H1 (cell line): ENCODE measurements around the gene SLC4A11. TPM values are rescaled to one million over a fixed set of nuclear protein-coding genes. Genes with fewer than 3 reads are reported as not detected.

Experiments
- CTCF ChIA-PET: fragments of 300-600 bp; sonication (Branson Sonifier 250); formaldehyde crosslinking; loops from one replicate; lab custom pipeline; 2021; ENCODE audit not compliant: partially characterized antibody; lab: Charles Lee
- POLR2A ChIA-PET: fragments of 300-600 bp; sonication (Branson Sonifier 250); formaldehyde crosslinking; loops from one replicate; lab custom pipeline; 2021; ENCODE audit warnings: inconsistent platforms; ENCODE audit not compliant: partially characterized antibody; lab: Charles Lee
- DNase-seq, 2 experiments: peaks; one replicate each; pipeline versions ENCODE4 v3.0.0 to v3.0.0-alpha.2; 2010 to 2022; ENCODE audit warnings: low spot score in 2 of 2, low read depth in 1 of 2, mixed read lengths in 1 of 2
- FAIRE-seq: peaks from 2 replicates; lab custom pipeline; 2011; peaks lifted over from hg19 to GRCh38; lab: Jason Lieb, UNC
- H2AFZ ChIP-seq: 2 replicates; pipeline ENCODE4 v1.8.1; 2012; ENCODE audit warnings: low read length, inconsistent platforms
- H2AK5ac ChIP-seq: 2 replicates; pipeline ENCODE4 v1.6.1; 2013; ENCODE audit warnings: low read depth, low read length
- H2BK120ac ChIP-seq: replicated peaks from 2 replicates; pipeline ENCODE3; 2013; ENCODE audit warnings: low read depth, low read length, inconsistent platforms
- H2BK12ac ChIP-seq: 2 replicates; pipeline ENCODE4 v1.6.1; 2013; ENCODE audit warnings: low read depth, low read length
- H2BK15ac ChIP-seq: 2 replicates; pipeline ENCODE4 v1.6.1; 2013; ENCODE audit warnings: low read length
- H2BK20ac ChIP-seq: 2 replicates; pipeline ENCODE4 v1.6.1; 2013; ENCODE audit warnings: low read length
- H2BK5ac ChIP-seq: 2 replicates; pipeline ENCODE4 v1.6.1; 2013; ENCODE audit warnings: low read depth, low read length
- H3K14ac ChIP-seq: 2 replicates; pipeline ENCODE4 v1.6.1; 2013; ENCODE audit warnings: inconsistent platforms; ENCODE audit not compliant: insufficient read length
- H3K18ac ChIP-seq: 2 replicates; pipeline ENCODE4 v1.6.1; 2013; ENCODE audit warnings: low read length; ENCODE audit errors: extremely low read depth
- H3K23ac ChIP-seq: 2 replicates; pipeline ENCODE4 v1.6.1; 2013; ENCODE audit warnings: inconsistent platforms; ENCODE audit not compliant: insufficient read length
- H3K23me2 ChIP-seq: 2 replicates; pipeline ENCODE4 v1.6.1; 2013; ENCODE audit warnings: low read depth, low read length
- H3K27ac ChIP-seq: 2 replicates; pipeline ENCODE4 v1.6.1; 2011; ENCODE audit warnings: low read depth, low read length, inconsistent platforms
- H3K27me3 ChIP-seq, 4 experiments: replicated peaks in 1 of 4; 1 replicate in 1 of 4; 2 replicates in 3 of 4; pipeline versions ENCODE4 v1.6.1 to v1.8.1; 2011 to 2013; ENCODE audit warnings: low read length in 3 of 4, mild to moderate bottlenecking in 3 of 4, inconsistent platforms in 2 of 4, mixed read lengths in 2 of 4, moderate library complexity in 1 of 4; ENCODE audit not compliant: control insufficient read depth in 3 of 4, insufficient read depth in 3 of 4; ENCODE audit errors: extremely low read depth in 1 of 4
- H3K36me3 ChIP-seq, 4 experiments: 2 replicates each; pipeline versions ENCODE4 v1.6.1 to v1.8.1; 2011 to 2013; ENCODE audit warnings: mild to moderate bottlenecking in 4 of 4, low read length in 3 of 4, moderate library complexity in 2 of 4, control low read depth in 1 of 4, inconsistent platforms in 1 of 4; ENCODE audit not compliant: insufficient read depth in 4 of 4, control insufficient read depth in 2 of 4
- H3K4ac ChIP-seq: replicated peaks from 2 replicates; pipeline ENCODE3; 2013; ENCODE audit warnings: low read length, low read depth, mixed read lengths, inconsistent platforms; ENCODE audit not compliant: insufficient read length
- H3K4me1 ChIP-seq, 4 experiments: replicated peaks in 1 of 4; 1 replicate in 1 of 4; 2 replicates in 3 of 4; pipeline versions ENCODE4 v1.6.1 to v1.8.1; 2011 to 2013; ENCODE audit warnings: low read length in 3 of 4, inconsistent platforms in 2 of 4, mixed read lengths in 1 of 4; ENCODE audit not compliant: insufficient read depth in 4 of 4, control insufficient read depth in 3 of 4
- H3K4me2 ChIP-seq, 2 experiments: 2 replicates each; pipeline versions ENCODE4 v1.6.1 to v1.8.1; 2011 to 2013; ENCODE audit warnings: low read depth in 2 of 2, low read length in 2 of 2, control low read depth in 1 of 2, inconsistent platforms in 1 of 2, mild to moderate bottlenecking in 1 of 2; ENCODE audit not compliant: insufficient read depth in 1 of 2
- H3K4me3 ChIP-seq, 4 experiments: fragments of 200-600, 300-600 bp in 1 of 4; sonication (generic), shearing (Covaris generic), sonication (Bioruptor Twin) in 1 of 4; 2 replicates each; pipeline versions ENCODE4 v1.5.1 to v1.8.1; 2011 to 2016; ENCODE audit warnings: low read length in 4 of 4, low read depth in 3 of 4, control low read depth in 2 of 4, inconsistent platforms in 2 of 4, mild to moderate bottlenecking in 2 of 4, mixed read lengths in 1 of 4, moderate library complexity in 1 of 4; ENCODE audit not compliant: insufficient read depth in 2 of 4; ENCODE audit errors: extremely low read depth in 1 of 4
- H3K56ac ChIP-seq: replicated peaks from 2 replicates; pipeline ENCODE3; 2013; ENCODE audit warnings: low read depth, mild to moderate bottlenecking, mixed read lengths, low read length, inconsistent platforms; ENCODE audit not compliant: insufficient read length
- H3K79me1 ChIP-seq: 2 replicates; pipeline ENCODE4 v1.6.1; 2013; ENCODE audit warnings: low read depth, low read length, control low read depth
- H3K79me2 ChIP-seq, 2 experiments: 2 replicates each; pipeline versions ENCODE4 v1.6.1 to v1.8.1; 2012 to 2013; ENCODE audit warnings: low read length in 2 of 2, mild to moderate bottlenecking in 2 of 2, inconsistent platforms in 1 of 2; ENCODE audit not compliant: insufficient read depth in 2 of 2, control insufficient read depth in 1 of 2
- H3K9ac ChIP-seq, 4 experiments: replicated peaks in 1 of 4; 1 replicate in 1 of 4; 2 replicates in 3 of 4; pipeline versions ENCODE4 v1.6.1 to v1.8.1; 2011 to 2013; ENCODE audit warnings: low read depth in 3 of 4, low read length in 3 of 4, control low read depth in 2 of 4, mild to moderate bottlenecking in 2 of 4, moderate library complexity in 2 of 4, inconsistent platforms in 1 of 4; ENCODE audit errors: extremely low read depth in 1 of 4
- H3K9me3 ChIP-seq, 2 experiments: 2 replicates each; pipeline versions ENCODE4 v1.6.1 to v1.8.1; 2012 to 2013; ENCODE audit warnings: mild to moderate bottlenecking in 2 of 2, moderate library complexity in 2 of 2, control low read depth in 1 of 2, inconsistent platforms in 1 of 2, low read depth in 1 of 2, low read length in 1 of 2, mixed read lengths in 1 of 2; ENCODE audit not compliant: insufficient read depth in 2 of 2
- H4K20me1 ChIP-seq, 2 experiments: replicated peaks in 1 of 2; 2 replicates each; pipeline versions ENCODE3 to v1.8.1; 2011 to 2013; ENCODE audit warnings: inconsistent platforms in 2 of 2, low read length in 2 of 2, mild to moderate bottlenecking in 1 of 2; ENCODE audit not compliant: insufficient read depth in 2 of 2, control insufficient read depth in 1 of 2
- H4K5ac ChIP-seq: 2 replicates; pipeline ENCODE4 v1.6.1; 2013; ENCODE audit warnings: low read length, low read depth, mixed read lengths, inconsistent platforms; ENCODE audit not compliant: insufficient read length
- H4K8ac ChIP-seq: 2 replicates; pipeline ENCODE4 v1.8.0; 2013; ENCODE audit warnings: mild to moderate bottlenecking, moderate library complexity, low read length, inconsistent platforms; ENCODE audit not compliant: insufficient read depth; ENCODE audit errors: extremely low read depth
- H4K91ac ChIP-seq: replicated peaks from 2 replicates; pipeline ENCODE3; 2013; ENCODE audit warnings: low read length, mixed read lengths, inconsistent platforms; ENCODE audit not compliant: insufficient read length
- KDM5A ChIP-seq: fragments of 200-600 bp; IDR thresholded peaks from 2 replicates; pipeline ENCODE4 v1.7.1; 2012; ENCODE audit warnings: mild to moderate bottlenecking, low read length, inconsistent platforms, mixed read lengths
- WGBS, 2 experiments: shearing (Covaris generic) in 1 of 2; methylation state at CpG; one replicate each; pipeline versions ENCODE4 v1.1.6 to v1.1.7; 2013 to 2015; ENCODE audit warnings: low lambda C conversion rate in 2 of 2, mixed read lengths in 2 of 2, inconsistent platforms in 1 of 2, low coverage in 1 of 2, missing lambda C conversion rate in 1 of 2; ENCODE audit not compliant: insufficient replicate concordance in 2 of 2, insufficient coverage in 1 of 2, insufficient read length in 1 of 2; ENCODE audit errors: extremely low coverage in 1 of 2, missing lambda C conversion rate in 1 of 2; 5-methylcytosine and 5-hydroxymethylcytosine counted together
- polyA plus RNA-seq, 7 experiments: library from polyadenylated mRNA; depleted of rRNA in 3 of 7; stranded (reverse) in 5 of 7; unstranded in 2 of 7; fragments of >200 nt in 5 of 7; fragments of 200-250 nt in 2 of 7; gene quantifications; 1 replicate in 5 of 7; 2 replicates in 1 of 7; 4 replicates in 1 of 7; pipeline versions ENCODE4 v1.2.1 to v1.2.3, GENCODE V29; 2011 to 2013; ENCODE audit warnings: missing spikeins in 2 of 7, mixed read lengths in 2 of 7
- total RNA-seq: library from RNA; stranded (reverse); fragmentation: NEBNext Ultra II Directional; extraction: Animal tissue kit (Norgen Biotek cat#: 25700); gene quantifications from 2 replicates; pipeline ENCODE4 v1.2.1, GENCODE V29; 2021

The SLC4A11 gene
- total and polyA plus RNA-seq, 2 of the 8 experiments (the other 6 are each of a cell fraction or from before 2014, with no cell fraction given): 11.9 to 32.3 TPM

DNA sequence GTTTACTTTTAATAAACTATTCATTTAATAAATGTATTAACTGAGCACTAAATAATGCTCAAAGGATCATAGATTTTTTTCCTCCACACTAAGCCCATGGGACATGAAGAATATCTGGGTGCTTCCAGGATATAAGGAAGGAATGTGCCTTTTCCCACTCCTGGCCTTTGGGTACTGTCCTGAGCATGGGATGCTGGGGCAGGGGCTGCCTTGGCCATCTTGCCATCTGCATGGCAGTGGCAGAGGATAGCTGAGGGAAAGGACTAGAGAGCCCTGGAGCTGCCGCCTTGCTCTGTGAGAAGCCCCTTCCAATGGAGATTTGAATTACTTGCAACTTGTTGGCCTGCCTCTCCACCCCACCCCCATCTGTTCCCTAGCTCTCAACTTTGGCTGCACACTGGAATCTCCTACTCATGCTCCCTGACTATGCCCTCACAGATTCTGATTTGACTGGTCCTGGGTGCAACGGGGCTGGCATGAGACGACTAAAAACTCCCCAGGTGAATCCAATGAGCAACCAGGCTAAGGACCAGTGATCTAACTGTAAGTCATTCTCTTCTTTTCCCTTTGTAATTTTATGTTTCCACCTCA is 50.1 kb downstream of the SLC4A11 start:
- H3K9ac ChIP-seq: no peak overlapping the region
- no peak overlapping the region for H2BK120ac ChIP-seq
- no peaks in the 10 kb centered on the region for H3K4me1 ChIP-seq
- DNase-seq: no peak
- H3K27ac ChIP-seq: no peak overlapping the region
- H2AK5ac ChIP-seq: no peak overlapping the region
- no peak overlapping the region for H3K56ac ChIP-seq
- no peak overlapping the region for H4K8ac ChIP-seq
- H3K79me2 ChIP-seq: no peaks in the 10 kb centered on the region
- no peak overlapping the region for H4K5ac ChIP-seq
- 97% methylated on average over 3 of the region's 3 CpGs; no CpG with 5 or more reads in 1 of the 2 experiments for WGBS, 2 experiments
- no peaks in the 10 kb centered on the region for H3K79me1 ChIP-seq
- no peak overlapping the region for H3K4ac ChIP-seq
- H3K27me3 ChIP-seq: no peaks in the 10 kb centered on the region
- TF ChIP-seq KDM5A: no peak
- H3K4me2 ChIP-seq: no peak overlapping the region
- no peaks in the 10 kb centered on the region; the same call in 1 of the 2 replicates for H3K23me2 ChIP-seq
- no peak overlapping the region for H2BK20ac ChIP-seq
- ChIA-PET CTCF (interaction anchor here (0.6 to 1.1 kb wide), 2 partner anchors 59 to 60 kb away, joined by 3 read pairs; no protein-coding TSS in a partner anchor), POLR2A (interaction anchor here (1.0 to 2.1 kb wide), 4 partner anchors 9 to 29 kb away, joined by 3 to 8 read pairs (median 4); partner anchors contain the start of genes FASTKD5 and UBOX5)
- H3K14ac ChIP-seq: no peak overlapping the region
- no peak overlapping the region for H2BK5ac ChIP-seq
- peaks cover 2 to 6% of the 10 kb centered on the region in 2 experiments for H4K20me1 ChIP-seq
- no peak for FAIRE-seq
- H3K4me3 ChIP-seq: no peak overlapping the region
- H2BK12ac ChIP-seq: no peak overlapping the region
- no peak overlapping the region for H3K18ac ChIP-seq
- H4K91ac ChIP-seq: no peak overlapping the region
- no peak overlapping the region for H2BK15ac ChIP-seq
- H3K23ac ChIP-seq: no peak overlapping the region
- H3K36me3 ChIP-seq: peaks cover 12 to 42% (median 25%) of the 10 kb centered on the region in 4 experiments
- no peak overlapping the region for H2AFZ ChIP-seq
- H3K9me3 ChIP-seq: no peaks in the 10 kb centered on the region
